Kidney (tissue), 14 donors: ENCODE data around the gene SEC22C. TPM values are rescaled to one million over a fixed set of nuclear protein-coding genes. Genes with fewer than 3 reads are reported as not detected.
A peak's percentile ranks its signal among the peaks of the same experiment; 100 is the strongest.

Experiments
- DNase-seq, 5 donors: peaks; one replicate each; pipeline ENCODE4 v3.0.0-alpha.2; 2013 to 2020
- FAIRE-seq: peaks from 2 replicates; lab custom pipeline; 2012; peaks lifted over from hg19 to GRCh38; lab: Jason Lieb, UNC
- H3K27ac ChIP-seq, 2 donors: one replicate each; pipeline ENCODE4 v1.7.0; 2013; ENCODE audit warnings: low read depth in 2 of 2, low read length in 2 of 2, inconsistent platforms in 1 of 2
- H3K27me3 ChIP-seq: one replicate; pipeline ENCODE4 v1.7.1; 2013; ENCODE audit warnings: low read length, inconsistent platforms; ENCODE audit not compliant: control insufficient read depth, insufficient read depth
- H3K36me3 ChIP-seq, 3 donors: one replicate each; pipeline versions ENCODE4 v1.7.0 to v1.7.1; 2013; ENCODE audit warnings: low read length in 3 of 3, control low read depth in 1 of 3, inconsistent platforms in 1 of 3; ENCODE audit not compliant: insufficient read depth in 3 of 3, control insufficient read depth in 2 of 3
- H3K4me1 ChIP-seq, 3 donors: one replicate each; pipeline versions ENCODE4 v1.7.0 to v1.7.1; 2013; ENCODE audit warnings: low read length in 3 of 3, inconsistent platforms in 1 of 3, low read depth in 1 of 3; ENCODE audit not compliant: control insufficient read depth in 2 of 3, insufficient read depth in 2 of 3
- H3K4me3 ChIP-seq, 3 donors: one replicate each; pipeline versions ENCODE4 v1.7.0 to v1.8.1; 2013; ENCODE audit warnings: low read length in 3 of 3, control low read depth in 1 of 3, inconsistent platforms in 1 of 3
- H3K9ac ChIP-seq, 3 donors: one replicate each; pipeline versions ENCODE4 v1.7.0 to v1.7.1; 2013; ENCODE audit warnings: low read length in 3 of 3, control low read depth in 1 of 3, inconsistent platforms in 1 of 3
- H3K9me3 ChIP-seq, 3 donors: one replicate each; pipeline versions ENCODE4 v1.7.0 to v1.7.1; 2013; ENCODE audit warnings: low read length in 3 of 3, control low read depth in 1 of 3, inconsistent platforms in 1 of 3; ENCODE audit not compliant: control insufficient read depth in 2 of 3, insufficient read depth in 1 of 3
- CTCF ChIP-seq: IDR thresholded peaks from 3 replicates; pipeline ENCODE4 v1.5.1; 2012; ENCODE audit warnings: mild to moderate bottlenecking, moderate library complexity, borderline replicate concordance; ENCODE audit not compliant: insufficient read depth; ENCODE audit errors: extremely low read depth
- intact Hi-C: fragments of 100-400 bp; cut with DNase I; formaldehyde crosslinking; loops from one replicate; pipeline ENCODE4 v1.11.1; 2022
- polyA plus RNA-seq: library from polyadenylated mRNA; stranded (reverse); fragments of 350-450 nt; fragmentation: Illumina TruSeq; extraction: RNeasy Lipid Tissue Mini Kit (QIAGEN cat#74804); gene quantifications from one replicate; pipeline ENCODE4 v1.2.3, GENCODE V29; 2014; ENCODE audit warnings: low read depth, low replicate concordance; ENCODE audit not compliant: insufficient read depth
- total RNA-seq: library from RNA; stranded (reverse); fragmentation: NEBNext Ultra II Directional; extraction: Animal tissue kit (Norgen Biotek cat#: 25700); gene quantifications from one replicate; pipeline ENCODE4 v1.2.1, GENCODE V29; 2021
- donor health status: control.
- donor health status: control.
- donor health status: control.
- donor health status: control.
- donor health status: control.
- donor health status: DM: yes; HTN: yes; CAD: no.
- donor health status: Normal renal cell carcinoma (clear cell type).

The SEC22C gene
- total and polyA plus RNA-seq, 2 donors from 2014 or later: 32.8 to 43.6 TPM

- peaks cover 0 to 3% (median 0%) of the 10 kb centered on the region in 3 donors for H3K4me1 ChIP-seq
- intact Hi-C loops: no loop called here
These were observed 45.6 kb downstream of the SEC22C start for GRCh38 chr3:42535981-42536784.

GRCh38 chr3:42533161-42533897 is 48.4 kb downstream of the SEC22C start:
- Histone ChIP-seq H3K4me3 (no peak overlapping the region), H3K9ac (no peak overlapping the region), H3K36me3 (no peaks in the 10 kb centered on the region), H3K27me3 (no peaks in the 10 kb centered on the region), H3K9me3 (no peaks in the 10 kb centered on the region), H3K4me1 (no peaks in the 10 kb centered on the region), H3K27ac (no peak overlapping the region)
- intact Hi-C loops: no loop called here
- DNase-seq: peak in 2 of 5 donors; percentile 6 to 8
- no peak for FAIRE-seq
- no peak for TF ChIP-seq CTCF

More at GRCh38 chr3:42535981-42536784, 45.6 kb downstream of the SEC22C start:
- no peak overlapping the region for H3K9ac ChIP-seq
- no peaks in the 10 kb centered on the region for H3K9me3 ChIP-seq
- peak; percentile 24 for TF ChIP-seq CTCF
- FAIRE-seq: no peak
- no peaks in the 10 kb centered on the region for H3K36me3 ChIP-seq
- no peak overlapping the region for H3K4me3 ChIP-seq
- no peak overlapping the region for H3K27ac ChIP-seq
- no peaks in the 10 kb centered on the region for H3K27me3 ChIP-seq
- peak in 2 of 5 donors; percentile 8 to 31 for DNase-seq

- intact Hi-C loops: no loop called here
- Histone ChIP-seq H3K4me3 (no peak overlapping the region), H3K36me3 (no peaks in the 10 kb centered on the region), H3K4me1 (no peaks in the 10 kb centered on the region), H3K27me3 (no peaks in the 10 kb centered on the region), H3K9ac (no peak overlapping the region), H3K9me3 (no peaks in the 10 kb centered on the region), H3K27ac (no peak overlapping the region)
- FAIRE-seq (no peak), DNase-seq (no peak)
- no peak for TF ChIP-seq CTCF
These were observed 49.5 kb downstream of the SEC22C start for GRCh38 chr3:42532229-42532628.
